Measurements from ENCODE around the gene RIC8B. TPM values are rescaled to one million over a fixed set of nuclear protein-coding genes. Genes with fewer than 3 reads are reported as not detected.

The RIC8B gene
- polyA plus RNA-seq, 2 donors: 1.2 to 1.5 TPM

- WGBS, 2 donors: 81% methylated on average over 5 of the region's 5 CpGs
- H3K9me3 ChIP-seq (ENCODE audit: control insufficient read depth in 2 of 2, insufficient read depth in 1 of 2, low read depth in 1 of 2, low read length in 1 of 2): no peaks in the 10 kb centered on the region
- H3K4me1 ChIP-seq (ENCODE audit: control insufficient read depth in 2 of 2, insufficient read depth in 2 of 2, low read length in 1 of 2): no peaks in the 10 kb centered on the region
- H3K36me3 ChIP-seq (ENCODE audit: control insufficient read depth in 2 of 2, insufficient read depth in 2 of 2, low read length in 1 of 2): no peaks in the 10 kb centered on the region
- no peaks in the 10 kb centered on the region for H3K27me3 ChIP-seq (ENCODE audit: control insufficient read depth in 1 of 2, insufficient read depth in 2 of 2, low read length in 2 of 2)
- H3K4me3 ChIP-seq (ENCODE audit: low read depth in 1 of 2, low read length in 2 of 2): no peak overlapping the region
- H3K27ac ChIP-seq (ENCODE audit: low read depth in 2 of 2, low read length in 1 of 2): no peak overlapping the region
Measured at GRCh38 chr12:106873983-106874382, 99.5 kb downstream of the RIC8B start.

- Histone ChIP-seq H3K27me3 (ENCODE audit: control insufficient read depth in 1 of 2, insufficient read depth in 2 of 2, low read length in 2 of 2) (no peaks in the 10 kb centered on the region), H3K36me3 (ENCODE audit: control insufficient read depth in 2 of 2, insufficient read depth in 2 of 2, low read length in 1 of 2) (no peaks in the 10 kb centered on the region)
Measured at GRCh38 chr12:106878804-106879203, 104.3 kb downstream of the RIC8B start.

GRCh38 chr12:106879612-106880011 is 105.1 kb downstream of the RIC8B start:
- Histone ChIP-seq H3K27me3 (ENCODE audit: control insufficient read depth in 1 of 2, insufficient read depth in 2 of 2, low read length in 2 of 2) (no peaks in the 10 kb centered on the region), H3K36me3 (ENCODE audit: control insufficient read depth in 2 of 2, insufficient read depth in 2 of 2, low read length in 1 of 2) (no peaks in the 10 kb centered on the region), H3K4me3 (ENCODE audit: low read depth in 1 of 2, low read length in 2 of 2) (no peak overlapping the region), H3K9me3 (ENCODE audit: control insufficient read depth in 2 of 2, insufficient read depth in 1 of 2, low read depth in 1 of 2, low read length in 1 of 2) (no peaks in the 10 kb centered on the region), H3K27ac (ENCODE audit: low read depth in 2 of 2, low read length in 1 of 2) (no peak overlapping the region), H3K4me1 (ENCODE audit: control insufficient read depth in 2 of 2, insufficient read depth in 2 of 2, low read length in 1 of 2) (no peaks in the 10 kb centered on the region)
- WGBS, 2 donors: 85 to 90% methylated on average over 5 of the region's 5 CpGs

More at GRCh38 chr12:106878804-106879203, 104.3 kb downstream of the RIC8B start:
- H3K9me3 ChIP-seq (ENCODE audit: control insufficient read depth in 2 of 2, insufficient read depth in 1 of 2, low read depth in 1 of 2, low read length in 1 of 2): no peaks in the 10 kb centered on the region
- 90 to 97% methylated on average over 5 of the region's 5 CpGs for WGBS, 2 donors
- no peak overlapping the region for H3K27ac ChIP-seq (ENCODE audit: low read depth in 2 of 2, low read length in 1 of 2)
- H3K4me3 ChIP-seq (ENCODE audit: low read depth in 1 of 2, low read length in 2 of 2): no peak overlapping the region
- no peaks in the 10 kb centered on the region for H3K4me1 ChIP-seq (ENCODE audit: control insufficient read depth in 2 of 2, insufficient read depth in 2 of 2, low read length in 1 of 2)

- H3K27ac ChIP-seq (ENCODE audit: low read depth in 2 of 2, low read length in 1 of 2): no peak overlapping the region
- H3K9me3 ChIP-seq (ENCODE audit: control insufficient read depth in 2 of 2, insufficient read depth in 1 of 2, low read depth in 1 of 2, low read length in 1 of 2): no peaks in the 10 kb centered on the region
- no peak overlapping the region for H3K4me3 ChIP-seq (ENCODE audit: low read depth in 1 of 2, low read length in 2 of 2)
- no peaks in the 10 kb centered on the region for H3K4me1 ChIP-seq (ENCODE audit: control insufficient read depth in 2 of 2, insufficient read depth in 2 of 2, low read length in 1 of 2)
- 94 to 95% methylated on average over 1 of the region's 1 CpG for WGBS, 2 donors
- no peaks in the 10 kb centered on the region for H3K27me3 ChIP-seq (ENCODE audit: control insufficient read depth in 1 of 2, insufficient read depth in 2 of 2, low read length in 2 of 2)
- H3K36me3 ChIP-seq (ENCODE audit: control insufficient read depth in 2 of 2, insufficient read depth in 2 of 2, low read length in 1 of 2): no peaks in the 10 kb centered on the region
Measured at GRCh38 chr12:106883426-106883825, 108.9 kb downstream of the RIC8B start.

GRCh38 chr12:106885026-106885425 is 110.5 kb downstream of the RIC8B start:
- H3K4me1 ChIP-seq (ENCODE audit: control insufficient read depth in 2 of 2, insufficient read depth in 2 of 2, low read length in 1 of 2): no peaks in the 10 kb centered on the region
- no peak overlapping the region for H3K4me3 ChIP-seq (ENCODE audit: low read depth in 1 of 2, low read length in 2 of 2)

GRCh38 chr12:106885541-106886249 is 111.2 kb downstream of the RIC8B start:
- Histone ChIP-seq H3K4me1 (ENCODE audit: control insufficient read depth in 2 of 2, insufficient read depth in 2 of 2, low read length in 1 of 2) (no peaks in the 10 kb centered on the region), H3K9me3 (ENCODE audit: control insufficient read depth in 2 of 2, insufficient read depth in 1 of 2, low read depth in 1 of 2, low read length in 1 of 2) (no peaks in the 10 kb centered on the region), H3K36me3 (ENCODE audit: control insufficient read depth in 2 of 2, insufficient read depth in 2 of 2, low read length in 1 of 2) (no peaks in the 10 kb centered on the region), H3K27me3 (ENCODE audit: control insufficient read depth in 1 of 2, insufficient read depth in 2 of 2, low read length in 2 of 2) (no peaks in the 10 kb centered on the region), H3K4me3 (ENCODE audit: low read depth in 1 of 2, low read length in 2 of 2) (no peak overlapping the region), H3K27ac (ENCODE audit: low read depth in 2 of 2, low read length in 1 of 2) (no peak overlapping the region)
- WGBS, 2 donors: 93% methylated on average over 4 of the region's 4 CpGs

More at GRCh38 chr12:106885026-106885425, 110.5 kb downstream of the RIC8B start:
- Histone ChIP-seq H3K36me3 (ENCODE audit: control insufficient read depth in 2 of 2, insufficient read depth in 2 of 2, low read length in 1 of 2) (no peaks in the 10 kb centered on the region), H3K27ac (ENCODE audit: low read depth in 2 of 2, low read length in 1 of 2) (no peak overlapping the region), H3K27me3 (ENCODE audit: control insufficient read depth in 1 of 2, insufficient read depth in 2 of 2, low read length in 2 of 2) (no peaks in the 10 kb centered on the region), H3K9me3 (ENCODE audit: control insufficient read depth in 2 of 2, insufficient read depth in 1 of 2, low read depth in 1 of 2, low read length in 1 of 2) (no peaks in the 10 kb centered on the region)
- 95 to 96% methylated on average over 3 of the region's 3 CpGs for WGBS, 2 donors

GRCh38 chr12:106886932-106887331 is 112.5 kb downstream of the RIC8B start:
- Histone ChIP-seq H3K9me3 (ENCODE audit: control insufficient read depth in 2 of 2, insufficient read depth in 1 of 2, low read depth in 1 of 2, low read length in 1 of 2) (no peaks in the 10 kb centered on the region), H3K27me3 (ENCODE audit: control insufficient read depth in 1 of 2, insufficient read depth in 2 of 2, low read length in 2 of 2) (no peaks in the 10 kb centered on the region), H3K4me3 (ENCODE audit: low read depth in 1 of 2, low read length in 2 of 2) (no peak overlapping the region), H3K4me1 (ENCODE audit: control insufficient read depth in 2 of 2, insufficient read depth in 2 of 2, low read length in 1 of 2) (no peaks in the 10 kb centered on the region), H3K27ac (ENCODE audit: low read depth in 2 of 2, low read length in 1 of 2) (no peak overlapping the region), H3K36me3 (ENCODE audit: control insufficient read depth in 2 of 2, insufficient read depth in 2 of 2, low read length in 1 of 2) (no peaks in the 10 kb centered on the region)
- WGBS, 2 donors: 79 to 80% methylated on average over 2 of the region's 2 CpGs

GRCh38 chr12:106888348-106888970 is 114.0 kb downstream of the RIC8B start:
- Histone ChIP-seq H3K9me3 (ENCODE audit: control insufficient read depth in 2 of 2, insufficient read depth in 1 of 2, low read depth in 1 of 2, low read length in 1 of 2) (no peaks in the 10 kb centered on the region), H3K27ac (ENCODE audit: low read depth in 2 of 2, low read length in 1 of 2) (no peak overlapping the region), H3K27me3 (ENCODE audit: control insufficient read depth in 1 of 2, insufficient read depth in 2 of 2, low read length in 2 of 2) (no peaks in the 10 kb centered on the region), H3K4me1 (ENCODE audit: control insufficient read depth in 2 of 2, insufficient read depth in 2 of 2, low read length in 1 of 2) (no peaks in the 10 kb centered on the region), H3K4me3 (ENCODE audit: low read depth in 1 of 2, low read length in 2 of 2) (no peak overlapping the region), H3K36me3 (ENCODE audit: control insufficient read depth in 2 of 2, insufficient read depth in 2 of 2, low read length in 1 of 2) (no peaks in the 10 kb centered on the region)
- WGBS, 2 donors: 95 to 97% methylated on average over 5 of the region's 5 CpGs

GRCh38 chr12:106889326-106889725 is 114.8 kb downstream of the RIC8B start:
- no peaks in the 10 kb centered on the region for H3K9me3 ChIP-seq (ENCODE audit: control insufficient read depth in 2 of 2, insufficient read depth in 1 of 2, low read depth in 1 of 2, low read length in 1 of 2)

More at GRCh38 chr12:106889326-106889725, 114.8 kb downstream of the RIC8B start:
- no peak overlapping the region for H3K27ac ChIP-seq (ENCODE audit: low read depth in 2 of 2, low read length in 1 of 2)
- 76 to 77% methylated on average over 6 of the region's 6 CpGs for WGBS, 2 donors
- H3K27me3 ChIP-seq (ENCODE audit: control insufficient read depth in 1 of 2, insufficient read depth in 2 of 2, low read length in 2 of 2): no peaks in the 10 kb centered on the region
- H3K4me3 ChIP-seq (ENCODE audit: low read depth in 1 of 2, low read length in 2 of 2): no peak overlapping the region
- no peaks in the 10 kb centered on the region for H3K4me1 ChIP-seq (ENCODE audit: control insufficient read depth in 2 of 2, insufficient read depth in 2 of 2, low read length in 1 of 2)
- H3K36me3 ChIP-seq (ENCODE audit: control insufficient read depth in 2 of 2, insufficient read depth in 2 of 2, low read length in 1 of 2): no peaks in the 10 kb centered on the region
